ENCODE measurements around the gene CIZ1.
"Not testable (repeated sequence)": the region's sequence is repeated elsewhere in the genome, so short reads cannot be mapped to it uniquely, and the experiment has no call there.

Gene CIZ1

GRCh38 chr9:128190013-128190412 lies 1.4 kb downstream of the CIZ1 start:
- no peak for DNase-seq (ENCODE audit: low read depth in 2 of 2)

GRCh38 chr9:128188209-128188608 lies 3.2 kb downstream of the CIZ1 start:
- DNase-seq (ENCODE audit: low read depth in 2 of 2), result no peak

GRCh38 chr9:128187361-128187760 lies 4.0 kb downstream of the CIZ1 start:
- DNase-seq (ENCODE audit: low read depth in 2 of 2), result no peak

- no peak for DNase-seq (ENCODE audit: low read depth in 2 of 2)
These were observed 5.1 kb downstream of the CIZ1 start for GRCh38 chr9:128185979-128186965.

DNA sequence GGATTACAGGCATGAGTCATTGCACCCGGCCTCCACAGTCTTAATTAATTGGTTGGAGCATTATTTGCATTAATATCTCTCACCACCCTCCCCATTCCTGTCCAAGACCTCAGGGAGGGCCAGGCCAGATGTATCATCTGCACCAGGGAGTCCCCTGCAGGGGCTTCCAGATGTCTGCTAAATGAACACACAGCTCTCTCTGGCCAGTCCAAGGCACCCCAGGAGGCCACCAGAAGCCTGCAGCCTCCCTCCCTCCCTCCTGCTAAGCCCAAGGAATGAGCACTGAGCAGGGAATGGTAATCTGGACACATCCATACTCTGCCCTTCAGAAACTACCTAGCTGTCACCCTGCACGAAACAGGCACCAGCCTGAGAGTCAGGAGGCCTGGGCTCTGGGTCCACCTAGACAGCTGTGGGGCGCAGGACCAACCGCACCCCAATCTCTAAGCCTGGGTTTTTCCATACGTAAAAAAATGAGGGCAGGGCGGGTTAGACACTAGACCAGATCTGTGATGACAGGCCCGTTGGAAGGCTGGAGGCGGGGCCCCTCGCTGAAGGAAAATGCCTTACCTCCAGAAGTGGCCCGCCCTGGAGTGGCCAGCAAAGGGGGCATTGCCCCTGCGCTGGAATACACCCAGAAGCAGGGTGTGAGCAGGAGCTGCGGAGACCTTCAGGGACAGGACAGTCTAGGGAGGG lies 8.3 kb downstream of the CIZ1 start:
- no peak for DNase-seq (ENCODE audit: low read depth in 2 of 2)

GRCh38 chr9:128181480-128181879 lies 9.9 kb downstream of the CIZ1 start:
- DNase-seq (ENCODE audit: low read depth in 2 of 2), result not testable (repeated sequence)

- no peak for DNase-seq (ENCODE audit: low read depth in 2 of 2)
These were observed 10.9 kb downstream of the CIZ1 start for GRCh38 chr9:128180447-128180846.

DNA sequence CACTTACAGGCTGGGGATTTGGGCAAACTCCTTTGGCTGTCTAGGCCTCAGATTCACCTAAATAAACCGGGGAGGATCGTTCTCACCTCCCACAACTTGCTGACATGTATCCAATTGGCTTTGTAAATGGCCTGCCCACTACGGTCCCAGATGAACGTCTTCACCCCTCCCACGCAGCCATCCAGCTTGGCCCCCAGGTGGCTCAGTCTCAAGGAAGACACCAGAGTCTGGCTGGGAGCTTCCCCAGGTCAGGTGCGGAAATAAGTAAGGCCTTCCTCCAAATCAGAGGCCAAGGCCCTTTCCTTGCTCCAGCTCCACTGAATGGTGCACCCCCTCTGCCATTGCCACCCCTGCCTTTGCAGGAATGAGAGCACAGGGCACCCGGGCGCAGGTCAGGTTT lies 11.4 kb downstream of the CIZ1 start:
- no peak for DNase-seq (ENCODE audit: low read depth in 2 of 2)

GRCh38 chr9:128178806-128179431 lies 12.5 kb downstream of the CIZ1 start:
- DNase-seq (ENCODE audit: low read depth in 2 of 2), result no peak

DNA sequence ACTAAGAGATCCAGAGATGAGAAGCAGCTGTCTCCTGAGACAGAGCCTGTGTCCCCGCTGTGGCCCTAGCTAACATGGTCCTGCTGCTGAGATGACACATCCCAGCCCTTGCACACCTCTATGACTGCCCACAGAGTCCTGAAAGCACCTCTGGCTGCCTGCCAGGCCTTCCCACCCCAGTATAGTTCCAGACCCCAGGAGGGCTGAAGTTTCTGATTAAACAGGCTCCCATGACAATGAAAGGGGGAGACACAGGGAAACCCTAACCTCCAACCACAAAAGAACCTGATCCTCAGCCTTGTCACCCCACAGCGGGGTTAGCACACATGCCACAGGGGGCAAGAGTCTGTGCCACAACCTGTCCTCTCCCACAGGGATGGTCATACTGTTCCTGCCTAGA lies 15.6 kb downstream of the CIZ1 start:
- no peak for DNase-seq (ENCODE audit: low read depth in 2 of 2)

DNA sequence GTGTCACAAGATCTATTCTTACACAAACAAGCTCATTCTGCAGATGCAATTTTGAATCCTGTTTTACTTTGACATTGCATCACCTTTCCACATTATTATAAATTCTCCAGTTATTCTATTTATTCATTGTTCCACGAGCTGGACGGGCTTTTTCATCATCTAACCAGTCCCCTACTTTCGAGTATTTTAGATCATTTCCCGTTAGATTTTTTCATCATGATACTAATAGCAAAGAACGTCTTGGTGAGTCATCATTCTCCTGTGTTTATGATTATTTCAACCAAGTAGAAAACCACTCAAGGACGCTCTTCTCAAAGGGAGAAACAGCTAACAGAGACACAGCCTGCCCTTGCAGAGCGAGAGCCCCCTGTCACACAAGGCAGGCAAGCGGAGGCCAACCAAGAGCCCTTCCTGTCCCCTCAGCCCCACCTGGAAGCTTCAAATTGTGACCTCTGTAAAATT lies 16.2 kb downstream of the CIZ1 start:
- no peak for DNase-seq (ENCODE audit: low read depth in 2 of 2)

DNA sequence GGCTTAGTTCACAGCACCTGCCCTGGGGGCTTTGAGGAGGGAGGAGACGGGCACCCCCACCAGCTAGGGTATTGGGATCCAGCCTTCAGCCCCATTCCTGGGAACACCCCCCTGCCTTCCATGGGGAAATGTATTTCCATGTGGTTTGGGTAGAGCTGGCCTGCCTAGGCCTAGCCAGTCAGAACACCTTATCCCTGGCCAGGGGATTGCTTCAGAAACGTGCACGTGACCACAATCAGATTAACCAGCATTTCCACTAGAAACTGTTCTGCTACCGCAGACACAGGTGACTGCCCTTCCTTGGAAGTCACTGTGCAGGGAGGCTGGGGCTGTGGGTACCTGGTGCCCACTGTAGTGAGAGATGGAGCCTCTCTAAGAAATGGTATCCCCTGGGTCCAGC lies 17.3 kb downstream of the CIZ1 start:
- no peak for DNase-seq (ENCODE audit: low read depth in 2 of 2)

DNA sequence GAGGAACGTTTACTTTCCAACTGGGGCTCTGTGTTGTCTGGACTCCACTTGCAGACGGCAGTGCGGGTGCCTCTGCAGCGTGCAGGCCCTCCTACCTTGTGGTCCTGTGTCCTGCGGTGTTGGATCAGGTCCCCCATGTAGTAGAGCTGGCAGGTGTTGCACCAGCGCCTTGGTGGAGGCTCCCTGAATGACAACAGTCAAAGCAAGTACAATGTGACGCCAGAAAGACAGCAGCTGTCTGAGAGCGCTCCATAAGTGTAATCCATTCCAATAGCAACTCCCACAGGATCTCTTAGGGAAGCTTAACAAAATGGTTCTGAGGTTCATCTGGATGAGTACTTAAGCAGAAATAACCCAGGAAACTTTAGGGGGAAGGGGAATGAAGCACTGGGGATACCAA lies 21.4 kb downstream of the CIZ1 start:
- DNase-seq (ENCODE audit: low read depth in 2 of 2), result no peak

DNA sequence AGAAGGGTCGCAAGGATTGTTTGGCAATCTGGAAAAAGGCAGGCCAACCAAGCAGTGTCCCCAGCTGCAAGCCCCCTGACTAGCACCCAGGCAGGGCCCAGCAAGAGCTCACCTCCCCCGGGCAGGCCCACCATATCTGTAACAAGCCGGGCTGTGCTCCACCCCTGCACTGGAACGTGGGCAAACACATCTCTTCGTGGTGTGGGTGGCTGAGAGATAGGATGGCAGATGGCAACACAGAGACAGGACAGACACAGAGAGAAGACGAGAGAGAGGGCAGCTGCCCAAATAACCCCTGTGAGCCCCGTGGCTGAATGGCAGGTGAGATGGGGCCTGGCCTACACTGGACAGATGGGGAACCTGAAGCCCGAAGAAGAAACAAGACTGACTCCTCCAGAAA lies 21.9 kb downstream of the CIZ1 start:
- DNase-seq (ENCODE audit: low read depth in 2 of 2), result no peak

DNA sequence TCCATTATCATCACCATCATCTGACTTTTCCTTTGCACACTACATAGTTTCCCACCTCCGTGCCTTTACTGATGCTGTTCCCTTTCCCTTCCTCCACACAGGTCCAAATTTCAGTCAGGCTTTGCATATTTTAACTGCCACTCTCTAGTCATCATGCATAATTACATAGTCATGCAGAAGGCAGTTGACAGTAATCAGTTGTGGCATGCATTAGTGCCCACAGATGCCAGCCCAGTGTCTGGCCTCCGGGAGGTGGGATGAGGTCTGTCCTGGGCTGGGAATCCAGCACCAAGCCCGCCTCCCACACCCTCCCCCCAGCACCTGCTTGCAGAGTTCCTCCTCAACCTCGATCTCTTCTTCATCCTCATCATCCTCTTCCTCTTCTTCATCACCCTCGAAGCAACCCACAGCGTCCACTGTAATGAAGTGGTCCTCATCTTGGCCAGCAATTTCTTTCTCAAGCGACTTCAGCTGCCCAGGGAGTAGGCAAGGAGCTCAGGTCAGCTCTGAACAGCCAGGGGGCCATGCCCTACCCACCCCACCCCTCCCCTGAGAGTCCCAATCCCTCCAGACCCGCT lies 22.6 kb downstream of the CIZ1 start:
- DNase-seq (ENCODE audit: low read depth in 2 of 2), result no peak

DNA sequence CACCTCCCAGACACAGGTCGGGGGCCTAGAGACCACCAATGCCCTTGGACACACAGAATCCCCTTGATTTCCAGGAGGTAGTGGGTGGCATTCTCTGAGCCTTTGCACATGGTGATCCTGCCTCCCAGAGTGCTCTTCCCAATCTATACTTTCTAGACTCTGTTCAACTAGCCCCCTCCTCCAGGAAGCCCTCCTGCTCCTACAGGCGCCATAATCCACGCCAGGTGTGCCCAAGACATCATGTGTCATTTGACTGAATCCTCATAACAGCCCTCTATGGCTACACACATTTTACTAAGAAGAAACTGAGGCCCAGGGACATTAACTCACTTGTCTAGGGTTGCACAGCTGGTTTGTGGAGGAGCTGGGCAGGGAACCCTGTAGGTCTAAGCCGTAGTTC lies 24.2 kb downstream of the CIZ1 start:
- DNase-seq (ENCODE audit: low read depth in 2 of 2), result no peak

- no peak for DNase-seq (ENCODE audit: low read depth in 2 of 2)
These were observed 25.2 kb downstream of the CIZ1 start for GRCh38 chr9:128166169-128166568.

DNA sequence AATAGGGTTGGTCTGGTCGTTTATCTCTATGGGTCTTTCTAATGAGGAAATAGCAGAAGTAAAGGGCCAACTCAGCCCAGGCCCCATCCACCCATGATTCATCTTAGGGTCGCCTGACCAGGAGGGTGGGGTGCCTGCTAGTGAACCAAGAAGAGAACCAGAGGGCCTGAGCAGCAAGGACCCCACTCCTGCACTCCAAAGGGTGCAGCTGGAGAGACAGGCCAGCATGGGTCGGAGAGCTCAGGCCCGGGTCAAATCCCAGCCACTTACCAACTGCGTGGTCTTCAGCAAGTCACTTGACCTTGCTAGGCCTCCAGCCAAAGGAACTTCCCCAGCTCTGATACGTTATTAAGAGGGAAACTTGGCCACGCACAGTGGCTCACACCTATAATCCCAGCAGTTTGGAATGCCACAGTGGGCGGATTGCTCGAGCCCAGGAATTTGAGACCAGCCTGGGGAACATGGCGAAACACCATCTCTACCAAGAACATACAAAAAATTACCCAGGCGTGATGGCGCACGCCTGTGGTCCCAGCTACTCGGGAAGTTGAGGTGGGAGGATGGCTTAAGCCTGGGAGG lies 27.0 kb downstream of the CIZ1 start:
- DNase-seq (ENCODE audit: low read depth in 2 of 2), result no peak

DNA sequence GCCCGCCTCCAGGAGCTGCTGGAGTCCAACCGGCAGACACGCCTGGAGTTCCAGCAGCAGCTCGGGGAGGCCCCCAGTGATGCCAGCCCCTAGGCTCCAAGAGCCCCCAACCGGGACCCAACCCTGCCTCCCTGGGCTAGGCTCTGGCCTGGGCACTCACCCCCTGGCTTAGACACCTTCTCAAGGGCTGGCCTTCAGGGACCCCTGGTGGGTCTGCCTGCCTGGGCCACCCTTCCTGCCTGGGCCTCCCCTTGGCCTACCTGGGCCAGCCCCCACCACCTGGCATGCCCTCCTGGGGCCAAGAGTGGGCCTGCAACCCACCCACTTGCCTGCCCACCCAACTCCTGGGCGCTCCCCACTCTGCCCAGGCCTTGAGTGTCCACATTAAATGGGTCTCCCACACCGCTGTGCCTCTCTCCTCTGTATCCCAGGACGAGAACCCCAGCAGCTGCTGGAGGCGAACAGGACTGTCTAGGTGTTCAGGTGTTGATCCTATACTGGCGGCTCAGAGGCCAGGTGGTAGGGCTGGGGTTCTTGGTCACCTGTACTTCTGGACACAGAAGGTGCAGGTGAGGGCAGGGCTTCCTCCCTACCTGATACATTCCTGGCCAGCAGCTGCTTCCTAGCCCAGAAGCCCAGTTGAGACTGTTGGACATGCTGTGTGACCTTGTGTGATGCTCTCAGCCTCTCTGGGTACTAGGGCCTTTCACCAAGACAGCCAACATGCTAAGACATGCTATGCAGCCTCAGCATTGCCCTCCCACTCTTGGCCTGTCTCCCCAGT lies 27.7 kb downstream of the CIZ1 start:
- DNase-seq (ENCODE audit: low read depth in 2 of 2), result no peak

- no peak for DNase-seq (ENCODE audit: low read depth in 2 of 2)
These were observed 28.3 kb downstream of the CIZ1 start for GRCh38 chr9:128163027-128163515.
